ENCODE measurements around the gene HAUS3. TPM values are rescaled to one million over a fixed set of nuclear protein-coding genes. Genes with fewer than 3 reads are reported as not detected.
"Not testable (repeated sequence)": the region's sequence is repeated elsewhere in the genome, so short reads cannot be mapped to it uniquely, and the experiment has no call there.

The HAUS3 gene
- total and polyA plus RNA-seq, 4 donors: 2.3 to 13.9 (median 5.3) TPM

- H3K27ac ChIP-seq (ENCODE audit: low read depth in 1 of 2, low read length in 2 of 2): no peak overlapping the region
- WGBS: 92% methylated on average over 2 of the region's 2 CpGs
- no peak overlapping the region for H3K4me3 ChIP-seq (ENCODE audit: low read depth in 1 of 3, low read length in 3 of 3)
- no peaks in the 10 kb centered on the region for H3K27me3 ChIP-seq (ENCODE audit: control insufficient read depth in 4 of 4, insufficient read depth in 4 of 4, low read length in 3 of 4)
- no peak for TF ChIP-seq JUND (IDR thresholded peaks at IDR 0.05)
- TF ChIP-seq CTCF (IDR thresholded peaks at IDR 0.05; ENCODE audit: low read depth, low read length, missing input control): no peak
- TF ChIP-seq FOXA1 (IDR thresholded peaks at IDR 0.05): no peak
- no peak for TF ChIP-seq YY1 (IDR thresholded peaks at IDR 0.05)
- TF ChIP-seq HNF4A (conservative IDR thresholded peaks at IDR 0.05): no peak
- TF ChIP-seq RXRA (IDR thresholded peaks at IDR 0.05): no peak
- TF ChIP-seq FOXA2 (IDR thresholded peaks at IDR 0.05): no peak
- TF ChIP-seq SP1 (IDR thresholded peaks at IDR 0.05): no peak
- TF ChIP-seq HNF4G (IDR thresholded peaks at IDR 0.05): no peak
- no peak for TF ChIP-seq EGR1 (IDR thresholded peaks at IDR 0.05; ENCODE audit: low read depth in 2 of 2)
- TF ChIP-seq ATF3 (IDR thresholded peaks at IDR 0.05): no peak
- TF ChIP-seq ZBTB33 (IDR thresholded peaks at IDR 0.05): no peak
- no peak for TF ChIP-seq NR2F2 (IDR thresholded peaks at IDR 0.05)
- TF ChIP-seq TAF1 (conservative IDR thresholded peaks at IDR 0.05): no peak
- no peak for TF ChIP-seq GABPA (IDR thresholded peaks at IDR 0.05 in 1 of 2, conservative IDR thresholded peaks at IDR 0.05 in 1 of 2)
- TF ChIP-seq MAX (IDR thresholded peaks at IDR 0.05): no peak
- no peak for TF ChIP-seq RAD21 (IDR thresholded peaks at IDR 0.05)
- TF ChIP-seq REST (IDR thresholded peaks at IDR 0.05): no peak
- DNase-seq (ENCODE audit: low spot score): no peak
- H3K4me1 ChIP-seq (ENCODE audit: control insufficient read depth in 4 of 4, insufficient read depth in 4 of 4, low read length in 3 of 4): peaks cover 0 to 2% (median 0%) of the 10 kb centered on the region in 4 donors
- no peak overlapping the region for H3K9ac ChIP-seq (ENCODE audit: low read depth in 1 of 2, low read length in 2 of 2)
- peaks cover 0 to 7% (median 3%) of the 10 kb centered on the region in 4 donors for H3K36me3 ChIP-seq (ENCODE audit: control insufficient read depth in 4 of 4, insufficient read depth in 3 of 4, low read depth in 1 of 4, low read length in 3 of 4)
- H3K9me3 ChIP-seq (ENCODE audit: control insufficient read depth in 4 of 4, low read length in 3 of 4): no peaks in the 10 kb centered on the region
These were observed 19.1 kb downstream of the HAUS3 start for GRCh38 chr4:2222838-2223237.

- DNase-seq (ENCODE audit: low spot score); H3K27ac ChIP-seq (ENCODE audit: low read depth in 1 of 2, low read length in 2 of 2); H3K36me3 ChIP-seq (ENCODE audit: control insufficient read depth in 4 of 4, insufficient read depth in 3 of 4, low read depth in 1 of 4, low read length in 3 of 4); H3K9me3 ChIP-seq (ENCODE audit: control insufficient read depth in 4 of 4, low read length in 3 of 4); H3K27me3 ChIP-seq (ENCODE audit: control insufficient read depth in 4 of 4, insufficient read depth in 4 of 4, low read length in 3 of 4); H3K9ac ChIP-seq (ENCODE audit: low read depth in 1 of 2, low read length in 2 of 2); H3K4me3 ChIP-seq (ENCODE audit: low read depth in 1 of 3, low read length in 3 of 3); H3K4me1 ChIP-seq (ENCODE audit: control insufficient read depth in 4 of 4, insufficient read depth in 4 of 4, low read length in 3 of 4): not testable (repeated sequence)
- WGBS: 66% methylated on average over 4 of the region's 4 CpGs
These were observed 20.5 kb downstream of the HAUS3 start for GRCh38 chr4:2221378-2221777.

Data from liver (tissue), 9 donors.